GDM1 (cell line): Measurements from ENCODE around the gene RAB27A.
"Not testable (repeated sequence)": the region's sequence is repeated elsewhere in the genome, so short reads cannot be mapped to it uniquely, and the experiment has no call there.

Source experiments
- DNase-seq: peaks from one replicate; lab custom pipeline; 2025; lab: John Stamatoyannopoulos, UW

Gene RAB27A

GRCh38 chr15:55281517-55282228 lies 7.9 kb downstream of the RAB27A start:
- DNase-seq: no peak

- not testable (repeated sequence) for DNase-seq
Measured at GRCh38 chr15:55280589-55280988, 9.0 kb downstream of the RAB27A start.

- DNase-seq: no peak
Measured at GRCh38 chr15:55279746-55280351, 9.8 kb downstream of the RAB27A start.

- DNase-seq: no peak
Measured at GRCh38 chr15:55279100-55279745, 10.4 kb downstream of the RAB27A start.

- no peak for DNase-seq
Measured at GRCh38 chr15:55277715-55278114, 11.9 kb downstream of the RAB27A start.

- peak; percentile 37 for DNase-seq
Measured at GRCh38 chr15:55277116-55277564, 12.5 kb downstream of the RAB27A start.

- no peak for DNase-seq
Measured at GRCh38 chr15:55276324-55276723, 13.3 kb downstream of the RAB27A start.

GRCh38 chr15:55270291-55270690 lies 19.3 kb downstream of the RAB27A start:
- no peak for DNase-seq

GRCh38 chr15:55268176-55268695 lies 21.4 kb downstream of the RAB27A start:
- DNase-seq: no peak

GRCh38 chr15:55267401-55268175 lies 22.0 kb downstream of the RAB27A start:
- peak; percentile 71 for DNase-seq

GRCh38 chr15:55266547-55266946 lies 23.1 kb downstream of the RAB27A start:
- DNase-seq: no peak

- DNase-seq: no peak
Measured at GRCh38 chr15:55260562-55261131, 29.0 kb downstream of the RAB27A start.

- no peak for DNase-seq
Measured at GRCh38 chr15:55257938-55258337, 31.7 kb downstream of the RAB27A start.

GRCh38 chr15:55257012-55257670 lies 32.5 kb downstream of the RAB27A start:
- DNase-seq: no peak

GRCh38 chr15:55256281-55257011 lies 33.2 kb downstream of the RAB27A start:
- no peak for DNase-seq

- no peak for DNase-seq
Measured at GRCh38 chr15:55255714-55256113, 33.9 kb downstream of the RAB27A start.

GRCh38 chr15:55254916-55255679 lies 34.5 kb downstream of the RAB27A start:
- DNase-seq: no peak

- DNase-seq: no peak
Measured at GRCh38 chr15:55253580-55253979, 36.0 kb downstream of the RAB27A start.

- not testable (repeated sequence) for DNase-seq
Measured at GRCh38 chr15:55252201-55252600, 37.4 kb downstream of the RAB27A start.

GRCh38 chr15:55250941-55251340 lies 38.7 kb downstream of the RAB27A start:
- peak; percentile 10 for DNase-seq
